Right hindlimb (tissue), 1 donor: ENCODE results near the gene TRRAP.
A peak's percentile ranks its signal among the peaks of the same experiment; 100 is the strongest.

Source experiments
- DNase-seq: peaks from one replicate; pipeline ENCODE4 v3.0.0-alpha.2; 2018

The TRRAP gene

GRCh38 chr7:99008921-99009530 lies 130.7 kb downstream of the TRRAP start:
- DNase-seq, result no peak

GRCh38 chr7:99010281-99010680 lies 131.9 kb downstream of the TRRAP start:
- DNase-seq, result no peak

- DNase-seq, result no peak
Measured at GRCh38 chr7:99011341-99011705, 133.0 kb downstream of the TRRAP start.

- no peak for DNase-seq
Measured at GRCh38 chr7:99011706-99012404, 133.5 kb downstream of the TRRAP start.

GRCh38 chr7:99012722-99013121 lies 134.4 kb downstream of the TRRAP start:
- no peak for DNase-seq

- no peak for DNase-seq
Measured at GRCh38 chr7:99013266-99014112, 135.2 kb downstream of the TRRAP start.

GRCh38 chr7:99014113-99014985 lies 136.0 kb downstream of the TRRAP start:
- no peak for DNase-seq

GRCh38 chr7:99016196-99016595 lies 137.9 kb downstream of the TRRAP start:
- no peak for DNase-seq

- DNase-seq, result peak; percentile 69
Measured at GRCh38 chr7:99019523-99020412, 141.4 kb downstream of the TRRAP start.

GRCh38 chr7:99020413-99020715 lies 142.0 kb downstream of the TRRAP start:
- no peak for DNase-seq

- no peak for DNase-seq
Measured at GRCh38 chr7:99021941-99022560, 143.7 kb downstream of the TRRAP start.

GRCh38 chr7:99024066-99024465 lies 145.7 kb downstream of the TRRAP start:
- DNase-seq, result no peak

- no peak for DNase-seq
Measured at GRCh38 chr7:99027241-99027640, 148.9 kb downstream of the TRRAP start.

- DNase-seq, result no peak
Measured at GRCh38 chr7:99027841-99028240, 149.5 kb downstream of the TRRAP start.

- no peak for DNase-seq
Measured at GRCh38 chr7:99028261-99028973, 150.1 kb downstream of the TRRAP start.

- DNase-seq, result no peak
Measured at GRCh38 chr7:99029466-99030435, 151.4 kb downstream of the TRRAP start.

GRCh38 chr7:99030457-99030856 lies 152.1 kb downstream of the TRRAP start:
- no peak for DNase-seq

GRCh38 chr7:99030951-99031350 lies 152.6 kb downstream of the TRRAP start:
- no peak for DNase-seq

GRCh38 chr7:99031496-99031895 lies 153.2 kb downstream of the TRRAP start:
- no peak for DNase-seq

- no peak for DNase-seq
Measured at GRCh38 chr7:99032928-99033327, 154.6 kb downstream of the TRRAP start.
